Embryonic facial prominence (tissue), 1 donor: ENCODE results near the gene TNF.
"Not testable (repeated sequence)": the region's sequence is repeated elsewhere in the genome, so short reads cannot be mapped to it uniquely, and the experiment has no call there.

Experiments used
- DNase-seq: peaks from one replicate; pipeline ENCODE4 v3.0.0-alpha.2; 2016; ENCODE audit errors: extremely low spot score

The TNF gene

GRCh38 chr6:31544676-31545075 is 30.7 kb upstream of the TNF start:
- no peak for DNase-seq

- DNase-seq = no peak
These were observed 30.1 kb upstream of the TNF start for GRCh38 chr6:31545291-31545690.

- DNase-seq = peak; percentile 83
These were observed 28.9 kb upstream of the TNF start, which contains the start of gene ATP6V1G2 for GRCh38 chr6:31546339-31546957. Gene ATP6V1G2 (minus strand): TSS chr6:31546608. CDS start chr6:31546559, 49 bp downstream.

GRCh38 chr6:31546958-31547726 is 28.2 kb upstream of the TNF start, which contains the start of gene NFKBIL1:
Gene NFKBIL1 (plus strand): TSS chr6:31547608. CDS start chr6:31547695, 87 bp downstream.
- DNase-seq = peak; percentile 98

GRCh38 chr6:31547727-31548543 is 27.4 kb upstream of the TNF start:
- no peak for DNase-seq

- DNase-seq = no peak
These were observed 26.9 kb upstream of the TNF start for GRCh38 chr6:31548544-31548873.

GRCh38 chr6:31551371-31551770 is 24.0 kb upstream of the TNF start:
- not testable (repeated sequence) for DNase-seq

GRCh38 chr6:31556307-31556706 is 19.1 kb upstream of the TNF start:
- no peak for DNase-seq

GRCh38 chr6:31557443-31558317 is 17.7 kb upstream of the TNF start:
- no peak for DNase-seq

- DNase-seq = no peak
These were observed 17.1 kb upstream of the TNF start for GRCh38 chr6:31558318-31558625.

GRCh38 chr6:31558631-31559500 is 16.5 kb upstream of the TNF start:
- DNase-seq = no peak

GRCh38 chr6:31559606-31559957 is 15.8 kb upstream of the TNF start:
- no peak for DNase-seq

GRCh38 chr6:31559958-31560696 is 15.2 kb upstream of the TNF start:
- no peak for DNase-seq

GRCh38 chr6:31560697-31561058 is 14.7 kb upstream of the TNF start:
- no peak for DNase-seq

- DNase-seq = no peak
These were observed 7.6 kb upstream of the TNF start for GRCh38 chr6:31567531-31568370.

GRCh38 chr6:31568537-31568961 is 6.8 kb upstream of the TNF start:
- no peak for DNase-seq

- no peak for DNase-seq
These were observed 5.4 kb upstream of the TNF start for GRCh38 chr6:31569861-31570536.

GRCh38 chr6:31572041-31572911 is 3.1 kb upstream of the TNF start, which contains the start of gene LTA:
Gene LTA (plus strand): TSS chr6:31572289. CDS start chr6:31572743, 454 bp downstream.
- no peak for DNase-seq
